HL-60/S4 treated with phorbol 12-myristate 13-acetate at 8.2 ng/mL for 4 days and 3 days (cell line): ENCODE data around the gene MB21D2.
"Not testable (repeated sequence)": the region's sequence is repeated elsewhere in the genome, so short reads cannot be mapped to it uniquely, and the experiment has no call there.

ENCODE experiments used
- in situ Hi-C: fragments of 300-500 bp; cut with MboI; formaldehyde crosslinking; loops from 2 replicates; pipeline ENCODE4 v1.15.0; 2022; ENCODE audit warnings: low sequenced_read_pairs

The MB21D2 gene

GRCh38 chr3:192863091-192863420 lies 54.6 kb downstream of the MB21D2 start:
- in situ Hi-C loops, result no loop called here

GRCh38 chr3:192862408-192863090 lies 55.1 kb downstream of the MB21D2 start:
- in situ Hi-C loops, result no loop called here

DNA sequence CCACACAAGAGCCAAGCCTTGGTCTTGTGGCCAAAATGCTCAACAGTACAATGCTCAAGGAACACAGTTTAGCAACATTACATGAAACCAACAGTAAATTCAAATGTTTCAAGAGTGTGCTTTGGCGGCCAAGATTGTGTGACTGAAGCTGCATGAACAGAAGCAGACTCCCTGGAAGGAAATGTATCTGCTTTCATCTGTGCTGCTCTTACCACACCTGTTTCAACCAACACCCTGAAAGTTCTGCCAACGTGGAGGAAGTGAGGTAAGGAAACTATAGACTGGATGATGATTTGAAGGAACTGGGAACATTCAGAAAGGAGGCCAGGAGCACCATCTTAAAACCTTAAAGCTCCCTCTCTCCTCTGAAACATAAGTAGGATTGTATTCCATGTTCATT lies 55.7 kb downstream of the MB21D2 start:
- in situ Hi-C loops, result no loop called here

DNA sequence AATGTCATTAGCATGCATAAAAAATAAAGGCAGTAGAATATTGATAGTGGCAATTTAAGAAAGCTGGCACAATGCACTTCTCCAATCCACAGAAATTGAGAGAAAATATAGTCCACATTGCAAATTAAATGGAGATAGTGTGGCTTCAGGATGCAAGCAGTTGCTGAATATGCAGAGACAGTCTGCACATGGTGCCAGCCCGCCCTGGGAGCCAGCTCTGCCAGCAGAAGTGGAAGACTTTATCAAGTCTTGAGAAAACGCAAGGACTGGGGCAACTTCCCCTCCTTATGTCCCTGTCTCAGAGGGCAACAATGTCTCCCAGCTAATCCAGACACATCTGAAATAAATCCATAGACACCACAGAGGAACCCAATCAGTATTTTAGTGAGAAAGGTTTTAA lies 57.2 kb downstream of the MB21D2 start:
- in situ Hi-C loops, result no loop called here

- in situ Hi-C loops, result no loop called here
These were observed 58.6 kb downstream of the MB21D2 start for GRCh38 chr3:192858849-192859585.

- in situ Hi-C loops, result no loop called here
These were observed 60.4 kb downstream of the MB21D2 start for GRCh38 chr3:192857260-192857661.

DNA sequence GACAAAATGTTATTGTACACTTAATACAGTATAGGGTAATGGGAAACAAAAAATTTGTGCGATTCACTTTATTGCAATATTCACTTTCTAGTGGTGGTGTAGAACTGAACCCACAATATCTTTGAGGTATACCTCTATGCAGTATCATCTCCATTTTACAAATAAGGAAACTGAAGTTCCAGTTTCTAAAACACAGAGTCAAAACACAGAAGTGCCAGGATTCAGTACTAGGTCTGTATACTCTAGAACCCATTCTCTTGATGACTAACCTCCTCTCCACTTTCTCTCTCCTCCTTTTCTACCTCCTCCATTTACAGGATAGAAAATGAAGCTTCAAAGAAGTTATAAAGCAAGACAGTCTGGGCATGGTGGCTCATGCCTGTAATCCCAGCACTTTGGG lies 62.2 kb downstream of the MB21D2 start:
- in situ Hi-C loops, result no loop called here

- in situ Hi-C loops, result no loop called here
These were observed 65.8 kb downstream of the MB21D2 start for GRCh38 chr3:192851821-192852372.

- in situ Hi-C loops, result no loop called here
These were observed 67.1 kb downstream of the MB21D2 start for GRCh38 chr3:192850451-192850981.

DNA sequence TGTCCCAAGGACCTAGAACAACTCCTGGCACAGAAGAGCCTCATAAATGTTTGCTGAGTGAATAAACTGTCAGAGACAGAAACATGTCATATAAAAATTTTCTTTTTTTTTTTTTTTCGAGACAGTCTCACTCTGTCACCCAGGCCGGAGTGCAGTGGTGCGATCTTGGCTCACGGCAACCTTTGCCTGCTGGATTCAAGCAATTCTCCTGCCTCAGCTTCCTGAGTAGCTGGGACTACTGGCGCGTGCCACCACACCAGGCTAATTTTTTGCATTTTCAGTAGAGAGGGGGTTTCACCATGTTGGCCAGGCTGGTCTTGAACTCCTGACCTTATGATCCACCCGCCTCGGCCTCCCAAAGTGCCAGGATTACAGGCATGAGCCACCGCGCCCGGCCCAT lies 67.8 kb downstream of the MB21D2 start:
- in situ Hi-C loops, result not testable (repeated sequence)

GRCh38 chr3:192848371-192849233 lies 69.1 kb downstream of the MB21D2 start:
- in situ Hi-C loops, result no loop called here

DNA sequence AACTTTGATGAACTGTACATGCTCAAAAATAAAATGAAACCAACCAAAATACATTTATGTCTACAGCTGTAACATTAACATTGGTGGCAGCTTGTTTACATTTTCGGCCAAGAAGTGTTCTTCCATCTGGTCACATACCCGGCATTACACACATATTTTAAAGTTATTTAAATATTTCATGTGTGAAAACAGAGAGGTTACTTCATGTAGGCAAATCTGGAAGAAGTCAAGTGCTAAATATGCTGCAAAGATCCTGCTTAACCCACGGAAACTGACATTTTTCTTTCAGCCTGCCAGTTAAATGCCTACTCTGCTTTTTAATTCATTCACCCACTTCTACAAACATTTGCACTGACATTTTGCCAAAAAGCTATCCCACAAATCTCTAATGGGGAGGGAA lies 69.7 kb downstream of the MB21D2 start:
- in situ Hi-C loops, result no loop called here

GRCh38 chr3:192845526-192845855 lies 72.2 kb downstream of the MB21D2 start:
- in situ Hi-C loops, result no loop called here

GRCh38 chr3:192844836-192845525 lies 72.7 kb downstream of the MB21D2 start:
- in situ Hi-C loops, result no loop called here

- in situ Hi-C loops, result no loop called here
These were observed 73.2 kb downstream of the MB21D2 start for GRCh38 chr3:192844486-192844765.

DNA sequence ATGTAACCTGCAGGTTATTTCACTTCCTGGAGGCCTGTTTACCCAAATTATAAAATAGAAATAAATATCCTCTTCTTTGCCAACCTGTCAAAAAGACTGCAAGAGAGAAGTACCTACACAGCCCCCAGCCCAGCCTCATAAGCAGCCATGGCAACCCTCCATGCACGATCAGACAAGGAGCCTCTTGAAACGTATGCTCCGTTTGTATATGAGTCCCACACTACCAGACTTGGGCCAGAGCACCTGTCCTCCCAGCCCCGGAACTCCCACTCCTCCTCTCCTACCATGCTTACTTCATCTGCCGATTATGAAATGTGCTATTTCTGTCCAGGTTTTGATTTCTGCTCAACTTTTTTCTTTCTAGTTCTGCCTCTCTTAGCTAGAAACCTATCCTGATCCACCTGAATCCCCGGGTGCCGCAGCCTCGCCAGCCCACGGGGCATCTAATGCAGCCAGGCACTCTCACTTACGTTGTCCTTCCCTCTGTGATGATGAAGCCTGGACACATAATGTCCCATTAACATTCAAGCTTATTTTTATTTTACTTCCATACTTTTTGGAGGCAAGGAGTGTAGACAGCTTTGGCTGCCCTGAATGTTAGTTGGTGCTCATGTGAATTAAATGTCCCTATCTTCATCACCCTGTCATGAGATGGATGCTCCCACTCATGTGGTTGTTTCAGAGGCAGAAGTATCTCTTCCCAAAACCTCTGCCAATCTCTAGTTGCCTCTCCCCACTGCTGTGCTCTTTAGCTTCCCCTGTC lies 73.8 kb downstream of the MB21D2 start:
- in situ Hi-C loops, result no loop called here

DNA sequence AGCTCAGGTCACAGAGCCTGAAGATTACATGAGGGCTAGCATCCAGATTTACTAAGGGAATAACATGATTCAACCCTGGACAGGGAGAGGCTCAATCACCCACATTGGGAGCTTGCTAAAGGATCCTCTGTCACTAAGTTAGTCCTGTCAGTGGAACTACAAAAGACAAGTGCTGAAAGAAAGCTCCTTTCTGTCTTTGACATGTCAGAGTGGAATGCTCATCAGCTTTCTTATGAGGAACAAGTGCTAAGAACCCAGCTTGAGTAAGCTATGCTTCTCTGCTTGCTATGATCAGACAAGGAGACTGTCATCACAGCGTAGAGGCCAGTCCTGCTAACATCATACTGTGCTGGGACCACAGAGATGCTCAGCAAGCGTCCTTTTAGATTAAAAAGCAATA lies 74.5 kb downstream of the MB21D2 start:
- in situ Hi-C loops, result no loop called here

DNA sequence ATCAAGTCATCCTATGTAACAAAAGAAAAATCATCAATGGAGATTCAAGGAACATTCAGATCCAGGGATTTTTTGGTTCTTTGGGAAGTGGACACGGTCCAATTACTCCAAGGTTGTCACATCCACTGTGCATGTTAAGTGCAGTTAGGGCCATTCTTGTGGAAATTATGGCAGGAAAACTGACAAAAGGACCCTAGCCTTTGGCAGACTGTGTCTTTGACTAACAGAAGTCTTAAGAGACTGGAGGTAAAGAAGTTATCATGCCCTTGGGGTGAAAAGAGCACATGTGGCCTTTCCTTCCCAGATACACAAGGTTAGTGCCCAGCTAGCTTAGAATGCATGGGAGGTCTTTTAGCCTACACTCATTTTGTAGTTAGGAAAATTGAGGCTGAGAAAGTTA lies 74.9 kb downstream of the MB21D2 start:
- in situ Hi-C loops, result no loop called here

- in situ Hi-C loops, result no loop called here
These were observed 75.5 kb downstream of the MB21D2 start for GRCh38 chr3:192842138-192842537.

GRCh38 chr3:192841428-192841827 lies 76.2 kb downstream of the MB21D2 start:
- in situ Hi-C loops, result no loop called here
